Effector CD8-positive, alpha-beta T cell (primary cell): ENCODE results near the gene DHX58.

Source experiments
- DNase-seq: peaks from one replicate; lab custom pipeline; 2025; lab: John Stamatoyannopoulos, UW

Gene DHX58

DNA sequence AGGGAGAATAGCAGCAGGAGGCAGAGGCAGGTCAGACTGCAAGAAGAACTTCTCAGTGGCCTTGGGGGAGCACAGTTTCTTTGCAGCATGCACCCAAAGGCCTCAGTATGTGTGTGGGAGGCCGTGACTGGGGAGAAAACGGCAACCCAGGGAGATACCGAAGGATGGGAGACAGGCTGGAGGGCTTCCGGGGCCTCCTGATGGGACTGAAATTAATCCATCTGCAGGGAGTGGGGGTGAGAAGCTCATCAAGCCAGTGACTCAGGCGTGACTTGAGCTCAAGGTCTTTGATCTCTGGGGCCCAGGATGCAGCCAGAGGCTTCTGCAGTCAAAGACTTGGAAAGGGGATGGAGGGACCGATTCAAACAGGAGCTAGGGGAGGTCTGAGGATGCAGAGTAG, 57.0 kb downstream of the DHX58 start:
- DNase-seq = no peak

DNA sequence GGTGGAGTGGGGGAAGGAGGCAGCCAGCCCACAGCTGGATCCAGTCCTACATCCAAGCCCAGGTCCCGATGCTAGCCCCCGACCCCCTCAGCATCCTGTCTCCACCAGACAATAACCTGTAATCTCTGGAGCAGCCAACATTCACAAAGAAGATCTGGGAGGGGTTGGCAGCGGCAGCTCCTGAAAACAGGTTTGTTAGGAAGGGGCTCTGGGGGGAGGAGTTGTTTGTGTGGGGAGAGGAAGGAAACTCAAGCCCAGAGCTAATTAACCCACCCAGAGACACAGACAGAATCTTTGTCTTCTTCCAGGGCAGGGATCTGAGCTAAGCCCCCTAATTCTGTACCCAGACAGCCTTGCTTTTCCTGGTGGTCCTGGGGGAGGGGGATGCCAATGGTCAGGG, 57.5 kb downstream of the DHX58 start:
- DNase-seq = no peak

GRCh38 chr17:42053731-42054500, 58.6 kb downstream of the DHX58 start:
- no peak for DNase-seq

GRCh38 chr17:42052346-42052877, 60.1 kb downstream of the DHX58 start:
- no peak for DNase-seq

DNA sequence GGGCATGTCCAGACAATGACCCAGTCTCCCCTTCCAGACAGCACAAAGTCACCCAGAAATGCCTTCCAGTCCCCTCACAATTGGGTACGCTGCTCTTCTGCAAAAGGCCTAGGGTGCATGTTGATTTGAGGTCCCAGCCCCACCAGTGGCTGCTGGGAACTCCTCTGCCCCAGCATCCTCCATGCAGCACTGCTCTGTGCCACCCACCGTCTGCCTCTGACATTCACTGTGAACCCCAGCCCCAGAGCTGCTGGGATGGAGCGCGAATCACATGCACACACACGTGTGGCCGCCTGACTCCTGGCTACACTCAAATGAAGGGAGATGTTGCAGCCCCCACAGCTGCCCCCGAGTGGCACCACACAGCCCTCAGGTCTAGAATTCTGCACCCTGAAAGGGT, 60.9 kb downstream of the DHX58 start:
- DNase-seq = no peak
